Activated naive CD8-positive, alpha-beta T cell treated with anti-CD3 and anti-CD28 coated beads, Interleukin-2, amount 10 ng/mL, durations not matched to agents 7 days and 5 days (primary cell): Measurements from ENCODE around the gene MINDY4. TPM values are rescaled to one million over a fixed set of nuclear protein-coding genes. Genes with fewer than 3 reads are reported as not detected.

Source experiments
- ATAC-seq: fragments of 150-1000 bp; cut with Tn5 transposase; one replicate; pipeline ENCODE4 v1.10.0; 2021; ENCODE audit warnings: low read depth, moderate library complexity
- POLR2A ChIA-PET: fragments of 350-600 bp; sonication (Branson Sonifier 250); formaldehyde crosslinking; loops from one replicate; lab custom pipeline; 2021; ENCODE audit warnings: antibody characterized with exemption; lab: Charles Lee
- DNase-seq: peaks from one replicate; pipeline ENCODE4 v3.0.0; 2021
- H3K27ac Mint-ChIP-seq: one replicate; pipeline ENCODE4 v1.8.0; 2022; ENCODE audit warnings: mild to moderate bottlenecking, mixed read lengths
- H3K27me3 Mint-ChIP-seq: one replicate; pipeline ENCODE4 v1.8.0; 2022; ENCODE audit warnings: mild to moderate bottlenecking, moderate library complexity, mixed read lengths
- H3K36me3 Mint-ChIP-seq: one replicate; pipeline ENCODE4 v1.8.0; 2021; ENCODE audit warnings: mild to moderate bottlenecking, mixed read lengths
- H3K4me1 Mint-ChIP-seq: one replicate; pipeline ENCODE4 v1.8.0; 2021; ENCODE audit warnings: mixed read lengths
- H3K4me3 Mint-ChIP-seq: one replicate; pipeline ENCODE4 v1.8.0; 2022; ENCODE audit warnings: mild to moderate bottlenecking, moderate library complexity, mixed read lengths
- H3K9me3 Mint-ChIP-seq: one replicate; pipeline ENCODE4 v1.8.0; 2021; ENCODE audit warnings: mixed read lengths
- total RNA-seq, 2 experiments: library from RNA; stranded (reverse); gene quantifications; one replicate each; pipeline ENCODE4 v1.2.3, GENCODE V29; 2021

The MINDY4 gene
- total RNA-seq, 2 experiments from 2014 or later: 1.1 to 1.6 TPM

DNA sequence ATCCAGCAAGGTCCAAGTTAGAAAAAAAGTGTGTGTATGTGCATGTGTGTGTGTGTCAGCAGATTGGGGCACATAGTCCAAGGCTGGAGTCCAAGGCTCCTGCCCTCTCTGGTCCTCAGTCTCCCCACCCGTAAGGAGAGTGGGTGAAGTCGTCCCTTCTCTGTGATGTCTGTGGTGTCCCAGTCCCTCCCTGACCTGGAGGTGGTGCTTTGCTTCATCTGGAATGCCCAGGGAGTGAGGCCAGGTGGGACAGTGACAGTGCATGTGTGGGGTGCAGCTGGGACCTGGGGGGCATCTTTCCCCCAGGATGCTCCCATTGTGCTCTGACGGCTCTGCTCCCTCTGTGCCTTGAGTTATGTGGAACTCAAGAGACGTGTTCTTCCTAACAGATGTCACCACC is 158.5 kb downstream of the MINDY4 start:
- no peak overlapping the region for H3K4me3 Mint-ChIP-seq
- DNase-seq (no peak), ATAC-seq (no peak)
- no peaks in the 10 kb centered on the region for H3K4me1 Mint-ChIP-seq
- POLR2A ChIA-PET: no interaction called here
- no peaks in the 10 kb centered on the region for H3K36me3 Mint-ChIP-seq
- peaks cover 4% of the 10 kb centered on the region for H3K9me3 Mint-ChIP-seq
- H3K27ac Mint-ChIP-seq: no peak overlapping the region
- peaks cover 2% of the 10 kb centered on the region for H3K27me3 Mint-ChIP-seq

- H3K9me3 Mint-ChIP-seq: peaks cover 4% of the 10 kb centered on the region
- peaks cover 2% of the 10 kb centered on the region for H3K27me3 Mint-ChIP-seq
- POLR2A ChIA-PET: no interaction called here
- H3K27ac Mint-ChIP-seq: no peak overlapping the region
- no peaks in the 10 kb centered on the region for H3K4me1 Mint-ChIP-seq
- no peaks in the 10 kb centered on the region for H3K36me3 Mint-ChIP-seq
- ATAC-seq (no peak), DNase-seq (no peak)
- H3K4me3 Mint-ChIP-seq: no peak overlapping the region
Observed at GRCh38 chr7:30930621-30931020, 159.4 kb downstream of the MINDY4 start.

- Mint-ChIP-seq H3K27ac (no peak overlapping the region), H3K36me3 (no peaks in the 10 kb centered on the region), H3K27me3 (peaks cover 2% of the 10 kb centered on the region), H3K4me1 (no peaks in the 10 kb centered on the region), H3K9me3 (peaks cover 4% of the 10 kb centered on the region), H3K4me3 (no peak overlapping the region)
- POLR2A ChIA-PET: no interaction called here
- no peak for DNase-seq
- no peak for ATAC-seq
Observed at GRCh38 chr7:30931161-30931928, 160.1 kb downstream of the MINDY4 start.

GRCh38 chr7:30931929-30932540 is 160.8 kb downstream of the MINDY4 start:
- ATAC-seq (no peak), DNase-seq (no peak)
- Mint-ChIP-seq H3K9me3 (peaks cover 4% of the 10 kb centered on the region), H3K27ac (no peak overlapping the region), H3K4me3 (no peak overlapping the region), H3K27me3 (peaks cover 6% of the 10 kb centered on the region), H3K4me1 (no peaks in the 10 kb centered on the region), H3K36me3 (no peaks in the 10 kb centered on the region)
- POLR2A ChIA-PET: no interaction called here

- Mint-ChIP-seq H3K4me1 (no peaks in the 10 kb centered on the region), H3K27me3 (peaks cover 9% of the 10 kb centered on the region), H3K4me3 (no peak overlapping the region), H3K36me3 (no peaks in the 10 kb centered on the region), H3K27ac (no peak overlapping the region), H3K9me3 (peaks cover 4% of the 10 kb centered on the region)
- POLR2A ChIA-PET: no interaction called here
- no peak for ATAC-seq
- DNase-seq: no peak
Observed at GRCh38 chr7:30932562-30932961, 161.3 kb downstream of the MINDY4 start.

- ATAC-seq: no peak
Observed at GRCh38 chr7:30933124-30933974, 162.1 kb downstream of the MINDY4 start.

GRCh38 chr7:30934225-30934624 is 163.0 kb downstream of the MINDY4 start:
- H3K27me3 Mint-ChIP-seq: peaks cover 13% of the 10 kb centered on the region
- POLR2A ChIA-PET: no interaction called here
- DNase-seq (no peak), ATAC-seq (no peak)
- H3K4me3 Mint-ChIP-seq: no peak overlapping the region
- no peaks in the 10 kb centered on the region for H3K9me3 Mint-ChIP-seq
- H3K27ac Mint-ChIP-seq: no peak overlapping the region
- no peaks in the 10 kb centered on the region for H3K4me1 Mint-ChIP-seq
- no peaks in the 10 kb centered on the region for H3K36me3 Mint-ChIP-seq

More at GRCh38 chr7:30933124-30933974, 162.1 kb downstream of the MINDY4 start:
- H3K4me1 Mint-ChIP-seq: no peaks in the 10 kb centered on the region
- POLR2A ChIA-PET: no interaction called here
- no peak overlapping the region for H3K27ac Mint-ChIP-seq
- no peaks in the 10 kb centered on the region for H3K36me3 Mint-ChIP-seq
- H3K4me3 Mint-ChIP-seq: no peak overlapping the region
- H3K27me3 Mint-ChIP-seq: peaks cover 12% of the 10 kb centered on the region
- DNase-seq: no peak
- no peaks in the 10 kb centered on the region for H3K9me3 Mint-ChIP-seq

DNA sequence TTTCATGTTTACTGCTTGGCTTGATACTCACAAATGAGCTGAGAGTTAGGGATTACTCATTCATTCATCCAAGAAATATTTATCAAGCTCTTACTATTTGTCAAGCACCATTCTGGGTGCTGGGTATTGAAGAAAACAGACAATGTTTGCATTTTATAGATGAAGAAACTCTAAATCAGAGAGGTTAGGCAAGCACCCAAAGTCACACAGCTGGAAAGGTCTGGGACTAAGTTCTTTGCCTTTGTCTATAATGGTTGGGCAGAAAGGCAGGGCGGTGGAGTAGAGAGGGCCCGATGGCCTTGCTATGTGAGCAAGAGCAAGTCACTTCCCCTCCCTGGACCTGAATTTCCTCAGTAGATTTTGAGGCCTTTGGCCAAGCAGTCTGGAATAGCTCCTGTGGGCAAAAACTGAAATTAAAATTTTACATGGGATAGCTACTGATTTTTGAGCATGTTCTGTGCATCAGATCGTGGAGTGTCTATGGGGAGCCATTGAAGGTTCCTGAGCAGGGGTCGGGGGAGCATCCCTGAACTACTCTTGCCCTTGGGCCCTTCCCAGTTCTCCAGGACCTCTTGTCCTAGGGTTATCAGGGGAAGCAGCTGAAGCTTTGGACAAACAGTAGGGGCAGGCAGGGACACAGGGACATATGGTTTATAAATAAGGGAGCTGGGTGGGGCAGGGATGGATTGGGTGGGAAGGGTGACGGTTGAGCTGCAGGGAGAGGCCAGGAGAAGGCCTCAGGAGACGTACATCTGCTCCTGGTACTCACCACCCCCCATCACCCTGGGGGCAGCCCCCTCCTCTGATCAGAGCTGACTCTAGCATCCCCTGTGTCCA is 163.7 kb downstream of the MINDY4 start:
- no peak for DNase-seq

DNA sequence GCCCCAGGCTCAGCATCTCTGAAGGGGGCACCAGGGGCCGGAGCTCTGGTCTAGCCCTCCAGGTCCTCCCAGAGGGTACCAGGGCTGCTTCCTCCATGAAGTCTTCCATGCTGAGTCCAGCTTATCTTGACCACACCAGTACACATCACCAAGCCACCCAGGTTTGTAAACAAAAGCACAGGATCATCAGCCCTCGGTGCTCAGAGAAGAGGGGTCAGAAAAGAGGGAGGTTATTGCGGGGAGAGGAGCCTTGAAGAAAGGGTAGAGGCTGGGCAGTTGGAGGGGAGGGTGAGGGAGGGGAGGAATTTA is 164.3 kb downstream of the MINDY4 start:
- H3K4me1 Mint-ChIP-seq: no peaks in the 10 kb centered on the region
- DNase-seq (no peak), ATAC-seq (no peak)
- H3K36me3 Mint-ChIP-seq: no peaks in the 10 kb centered on the region
- H3K27me3 Mint-ChIP-seq: peaks cover 22% of the 10 kb centered on the region
- H3K9me3 Mint-ChIP-seq: no peaks in the 10 kb centered on the region
- H3K27ac Mint-ChIP-seq: no peak overlapping the region
- no peak overlapping the region for H3K4me3 Mint-ChIP-seq
- POLR2A ChIA-PET: no interaction called here

More for the DNA sequence above, 163.7 kb downstream of the MINDY4 start:
- H3K27ac Mint-ChIP-seq: no peak overlapping the region
- POLR2A ChIA-PET: no interaction called here
- no peak for ATAC-seq
- no peaks in the 10 kb centered on the region for H3K9me3 Mint-ChIP-seq
- H3K27me3 Mint-ChIP-seq: peaks cover 17% of the 10 kb centered on the region
- H3K4me1 Mint-ChIP-seq: no peaks in the 10 kb centered on the region
- H3K4me3 Mint-ChIP-seq: no peak overlapping the region
- H3K36me3 Mint-ChIP-seq: no peaks in the 10 kb centered on the region

GRCh38 chr7:30936650-30937245 is 165.5 kb downstream of the MINDY4 start:
- POLR2A ChIA-PET: no interaction called here
- H3K9me3 Mint-ChIP-seq: no peaks in the 10 kb centered on the region
- H3K4me3 Mint-ChIP-seq: no peak overlapping the region
- ATAC-seq (no peak), DNase-seq (no peak)
- no peaks in the 10 kb centered on the region for H3K4me1 Mint-ChIP-seq
- no peak overlapping the region for H3K27ac Mint-ChIP-seq
- H3K27me3 Mint-ChIP-seq: peaks cover 30% of the 10 kb centered on the region
- no peaks in the 10 kb centered on the region for H3K36me3 Mint-ChIP-seq

- Mint-ChIP-seq H3K4me3 (no peak overlapping the region), H3K27me3 (peaks cover 37% of the 10 kb centered on the region), H3K9me3 (no peaks in the 10 kb centered on the region), H3K36me3 (no peaks in the 10 kb centered on the region), H3K27ac (no peak overlapping the region), H3K4me1 (no peaks in the 10 kb centered on the region)
- no peak for ATAC-seq
- POLR2A ChIA-PET: no interaction called here
- no peak for DNase-seq
Observed at GRCh38 chr7:30937416-30937815, 166.2 kb downstream of the MINDY4 start.

DNA sequence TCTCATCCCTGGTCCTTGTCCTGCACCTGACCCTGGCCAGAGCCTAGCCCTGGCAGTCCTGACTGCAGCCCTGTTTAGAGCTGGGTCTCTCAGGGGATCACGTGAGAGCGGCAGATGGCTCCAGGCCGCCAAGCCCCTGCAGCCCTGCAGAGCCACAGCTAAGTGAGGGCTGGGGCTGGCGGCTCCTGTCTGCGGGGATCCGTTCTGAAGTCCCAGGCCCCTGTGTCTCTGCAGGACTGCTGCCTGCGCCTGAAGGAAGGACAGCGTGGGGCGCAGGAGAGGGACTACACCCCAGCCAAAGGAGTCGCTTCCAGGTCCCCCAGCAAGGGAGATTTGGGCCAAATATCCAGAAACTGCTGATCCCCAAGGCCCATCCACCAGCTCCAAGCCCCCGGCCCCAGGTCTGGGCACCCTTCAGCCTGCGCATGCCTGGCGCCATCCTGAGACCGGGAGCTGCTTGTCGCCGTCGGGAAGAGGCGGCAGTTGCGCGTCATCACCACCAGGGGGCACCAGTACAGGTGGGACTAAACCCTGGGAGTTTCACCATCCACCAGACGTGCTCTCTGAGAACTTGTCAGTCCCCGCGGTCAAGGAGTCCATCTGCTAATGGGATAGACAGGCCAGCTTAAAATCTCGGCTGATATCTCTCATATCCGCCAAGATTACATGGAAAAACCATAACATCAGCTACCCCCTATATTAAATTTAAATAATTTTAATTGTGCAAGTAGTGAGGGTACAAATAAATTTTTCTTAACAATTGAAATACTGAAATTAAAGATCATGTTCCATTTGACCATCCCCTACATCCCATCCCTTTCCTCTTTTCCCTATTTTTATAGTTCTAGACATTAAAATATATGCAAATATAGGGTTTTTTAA is 167.5 kb downstream of the MINDY4 start:
- H3K4me3 Mint-ChIP-seq: no peak overlapping the region
- no peak overlapping the region for H3K27ac Mint-ChIP-seq
- DNase-seq: peak; percentile 74
- H3K4me1 Mint-ChIP-seq: no peaks in the 10 kb centered on the region
- POLR2A ChIA-PET: interaction anchor here (0.5 kb wide), 1 partner anchor 23 kb away, joined by 3 read pairs; no protein-coding TSS in a partner anchor
- H3K36me3 Mint-ChIP-seq: no peaks in the 10 kb centered on the region
- no peaks in the 10 kb centered on the region for H3K9me3 Mint-ChIP-seq
- H3K27me3 Mint-ChIP-seq: peaks cover 43% of the 10 kb centered on the region
- peak; percentile 52 for ATAC-seq
